ENCODE results near the gene SBNO1.

GRCh38 chr12:123335490-123335889 is 29.2 kb downstream of the SBNO1 start:
- no peak for TF ChIP-seq CTCF (IDR thresholded peaks at IDR 0.05)
- no peak for TF ChIP-seq POLR2A (IDR thresholded peaks at IDR 0.05)
